ENCODE measurements around the gene LAMTOR2.
"Not testable (repeated sequence)": the region's sequence is repeated elsewhere in the genome, so short reads cannot be mapped to it uniquely, and the experiment has no call there.

Gene LAMTOR2

GRCh38 chr1:156021954-156022353 is 32.6 kb upstream of the LAMTOR2 start:
- H3K36me3 ChIP-seq (ENCODE audit: control insufficient read depth, insufficient read depth, low read length) = peaks cover 11% of the 10 kb centered on the region
- H3K4me3 ChIP-seq (ENCODE audit: insufficient read depth, low read depth, low read length) = no peak overlapping the region
- H3K27me3 ChIP-seq (ENCODE audit: control insufficient read depth, insufficient read depth, low read length, poor library complexity, severe bottlenecking) = peaks cover 7% of the 10 kb centered on the region
- H3K27ac ChIP-seq (ENCODE audit: insufficient read depth, low read depth, low read length, poor library complexity, severe bottlenecking) = no peak overlapping the region
- no peaks in the 10 kb centered on the region for H3K9me3 ChIP-seq (ENCODE audit: control insufficient read depth, low read length)
- 85 to 93% methylated on average over 2 of the region's 2 CpGs for WGBS, 2 experiments
- peaks cover 7% of the 10 kb centered on the region for H3K4me1 ChIP-seq (ENCODE audit: control insufficient read depth, insufficient read depth, low read length)

GRCh38 chr1:156024801-156025200 is 29.8 kb upstream of the LAMTOR2 start:
- Histone ChIP-seq H3K4me1 (ENCODE audit: control insufficient read depth, insufficient read depth, low read length) (peaks cover 3% of the 10 kb centered on the region), H3K36me3 (ENCODE audit: control insufficient read depth, insufficient read depth, low read length) (no peaks in the 10 kb centered on the region), H3K4me3 (ENCODE audit: insufficient read depth, low read depth, low read length) (no peak overlapping the region), H3K27ac (ENCODE audit: insufficient read depth, low read depth, low read length, poor library complexity, severe bottlenecking) (no peak overlapping the region), H3K27me3 (ENCODE audit: control insufficient read depth, insufficient read depth, low read length, poor library complexity, severe bottlenecking) (peaks cover 7% of the 10 kb centered on the region), H3K9me3 (ENCODE audit: control insufficient read depth, low read length) (no peaks in the 10 kb centered on the region)
- WGBS, 2 experiments = 91 to 95% methylated on average over 5 of the region's 5 CpGs

GRCh38 chr1:156025876-156026275 is 28.7 kb upstream of the LAMTOR2 start:
- WGBS, 2 experiments = 15 to 18% methylated on average over 9 of the region's 9 CpGs

GRCh38 chr1:156026588-156026987 is 28.0 kb upstream of the LAMTOR2 start:
- H3K36me3 ChIP-seq (ENCODE audit: control insufficient read depth, insufficient read depth, low read length) = no peaks in the 10 kb centered on the region
- no peaks in the 10 kb centered on the region for H3K9me3 ChIP-seq (ENCODE audit: control insufficient read depth, low read length)
- WGBS, 2 experiments = 87 to 93% methylated on average over 4 of the region's 4 CpGs
- no peak overlapping the region for H3K27ac ChIP-seq (ENCODE audit: insufficient read depth, low read depth, low read length, poor library complexity, severe bottlenecking)
- H3K4me1 ChIP-seq (ENCODE audit: control insufficient read depth, insufficient read depth, low read length) = no peaks in the 10 kb centered on the region
- no peak overlapping the region for H3K4me3 ChIP-seq (ENCODE audit: insufficient read depth, low read depth, low read length)
- H3K27me3 ChIP-seq (ENCODE audit: control insufficient read depth, insufficient read depth, low read length, poor library complexity, severe bottlenecking) = peaks cover 7% of the 10 kb centered on the region

More at GRCh38 chr1:156025876-156026275, 28.7 kb upstream of the LAMTOR2 start:
- Histone ChIP-seq H3K36me3 (ENCODE audit: control insufficient read depth, insufficient read depth, low read length) (no peaks in the 10 kb centered on the region), H3K4me1 (ENCODE audit: control insufficient read depth, insufficient read depth, low read length) (no peaks in the 10 kb centered on the region), H3K9me3 (ENCODE audit: control insufficient read depth, low read length) (no peaks in the 10 kb centered on the region), H3K4me3 (ENCODE audit: insufficient read depth, low read depth, low read length) (no peak overlapping the region), H3K27me3 (ENCODE audit: control insufficient read depth, insufficient read depth, low read length, poor library complexity, severe bottlenecking) (peaks cover 7% of the 10 kb centered on the region), H3K27ac (ENCODE audit: insufficient read depth, low read depth, low read length, poor library complexity, severe bottlenecking) (no peak overlapping the region)

- Histone ChIP-seq H3K36me3 (ENCODE audit: control insufficient read depth, insufficient read depth, low read length) (peaks cover 2% of the 10 kb centered on the region), H3K4me1 (ENCODE audit: control insufficient read depth, insufficient read depth, low read length) (no peaks in the 10 kb centered on the region), H3K27me3 (ENCODE audit: control insufficient read depth, insufficient read depth, low read length, poor library complexity, severe bottlenecking) (no peaks in the 10 kb centered on the region), H3K9me3 (ENCODE audit: control insufficient read depth, low read length) (no peaks in the 10 kb centered on the region), H3K4me3 (ENCODE audit: insufficient read depth, low read depth, low read length) (no peak overlapping the region), H3K27ac (ENCODE audit: insufficient read depth, low read depth, low read length, poor library complexity, severe bottlenecking) (no peak overlapping the region)
- WGBS, 2 experiments = 91 to 94% methylated on average over 6 of the region's 6 CpGs
Measured at GRCh38 chr1:156033011-156033410, 21.6 kb upstream of the LAMTOR2 start.

GRCh38 chr1:156034991-156035390 is 19.6 kb upstream of the LAMTOR2 start:
- peaks cover 13% of the 10 kb centered on the region for H3K36me3 ChIP-seq (ENCODE audit: control insufficient read depth, insufficient read depth, low read length)
- WGBS, 2 experiments = 88 to 96% methylated on average over 2 of the region's 4 CpGs
- not testable (repeated sequence) for H3K27ac ChIP-seq (ENCODE audit: insufficient read depth, low read depth, low read length, poor library complexity, severe bottlenecking); H3K9me3 ChIP-seq (ENCODE audit: control insufficient read depth, low read length); H3K27me3 ChIP-seq (ENCODE audit: control insufficient read depth, insufficient read depth, low read length, poor library complexity, severe bottlenecking); H3K4me1 ChIP-seq (ENCODE audit: control insufficient read depth, insufficient read depth, low read length); H3K4me3 ChIP-seq (ENCODE audit: insufficient read depth, low read depth, low read length)

- Histone ChIP-seq H3K27ac (ENCODE audit: insufficient read depth, low read depth, low read length, poor library complexity, severe bottlenecking) (no peak overlapping the region), H3K27me3 (ENCODE audit: control insufficient read depth, insufficient read depth, low read length, poor library complexity, severe bottlenecking) (no peaks in the 10 kb centered on the region), H3K9me3 (ENCODE audit: control insufficient read depth, low read length) (no peaks in the 10 kb centered on the region), H3K36me3 (ENCODE audit: control insufficient read depth, insufficient read depth, low read length) (peaks cover 57% of the 10 kb centered on the region), H3K4me3 (ENCODE audit: insufficient read depth, low read depth, low read length) (no peak overlapping the region), H3K4me1 (ENCODE audit: control insufficient read depth, insufficient read depth, low read length) (no peaks in the 10 kb centered on the region)
- 91 to 100% methylated on average over 3 of the region's 3 CpGs for WGBS, 2 experiments
Measured at GRCh38 chr1:156042828-156043227, 11.8 kb upstream of the LAMTOR2 start.

- no peak overlapping the region for H3K27ac ChIP-seq (ENCODE audit: insufficient read depth, low read depth, low read length, poor library complexity, severe bottlenecking)
Measured at GRCh38 chr1:156045076-156045475, 9.5 kb upstream of the LAMTOR2 start.

GRCh38 chr1:156048663-156049258 is 5.8 kb upstream of the LAMTOR2 start:
- no peak overlapping the region for H3K27ac ChIP-seq (ENCODE audit: insufficient read depth, low read depth, low read length, poor library complexity, severe bottlenecking)
- WGBS, 2 experiments = 96 to 98% methylated on average over 3 of the region's 3 CpGs
- no peaks in the 10 kb centered on the region for H3K9me3 ChIP-seq (ENCODE audit: control insufficient read depth, low read length)
- H3K27me3 ChIP-seq (ENCODE audit: control insufficient read depth, insufficient read depth, low read length, poor library complexity, severe bottlenecking) = no peaks in the 10 kb centered on the region
- H3K4me1 ChIP-seq (ENCODE audit: control insufficient read depth, insufficient read depth, low read length) = peaks cover 4% of the 10 kb centered on the region
- no peak overlapping the region for H3K4me3 ChIP-seq (ENCODE audit: insufficient read depth, low read depth, low read length)
- peaks cover 35% of the 10 kb centered on the region for H3K36me3 ChIP-seq (ENCODE audit: control insufficient read depth, insufficient read depth, low read length)

More at GRCh38 chr1:156045076-156045475, 9.5 kb upstream of the LAMTOR2 start:
- no peak overlapping the region for H3K4me3 ChIP-seq (ENCODE audit: insufficient read depth, low read depth, low read length)
- H3K36me3 ChIP-seq (ENCODE audit: control insufficient read depth, insufficient read depth, low read length) = peaks cover 58% of the 10 kb centered on the region
- no peaks in the 10 kb centered on the region for H3K27me3 ChIP-seq (ENCODE audit: control insufficient read depth, insufficient read depth, low read length, poor library complexity, severe bottlenecking)
- H3K9me3 ChIP-seq (ENCODE audit: control insufficient read depth, low read length) = no peaks in the 10 kb centered on the region
- no peaks in the 10 kb centered on the region for H3K4me1 ChIP-seq (ENCODE audit: control insufficient read depth, insufficient read depth, low read length)
- WGBS, 2 experiments = 92 to 95% methylated on average over 4 of the region's 4 CpGs

GRCh38 chr1:156050376-156050775 is 4.2 kb upstream of the LAMTOR2 start:
- Histone ChIP-seq H3K27me3 (ENCODE audit: control insufficient read depth, insufficient read depth, low read length, poor library complexity, severe bottlenecking) (no peaks in the 10 kb centered on the region), H3K27ac (ENCODE audit: insufficient read depth, low read depth, low read length, poor library complexity, severe bottlenecking) (no peak overlapping the region), H3K9me3 (ENCODE audit: control insufficient read depth, low read length) (no peaks in the 10 kb centered on the region), H3K36me3 (ENCODE audit: control insufficient read depth, insufficient read depth, low read length) (peaks cover 22% of the 10 kb centered on the region), H3K4me1 (ENCODE audit: control insufficient read depth, insufficient read depth, low read length) (peaks cover 8% of the 10 kb centered on the region), H3K4me3 (ENCODE audit: insufficient read depth, low read depth, low read length) (no peak overlapping the region)
- 93% methylated on average over 4 of the region's 4 CpGs for WGBS, 2 experiments

Measured in ectodermal cell (in vitro differentiated cells).